HUES64 (cell line): Measurements from ENCODE around the gene UBXN4.

ENCODE experiments used
- H3K27ac ChIP-seq: 2 replicates; pipeline ENCODE4 v1.7.0; 2013; ENCODE audit warnings: low read depth, low read length, inconsistent platforms
- H3K27me3 ChIP-seq: 2 replicates; pipeline ENCODE4 v1.6.1; 2013; ENCODE audit warnings: mild to moderate bottlenecking, low read length; ENCODE audit not compliant: insufficient read depth
- H3K36me3 ChIP-seq: 2 replicates; pipeline ENCODE4 v1.6.1; 2013; ENCODE audit warnings: mild to moderate bottlenecking, low read length; ENCODE audit not compliant: insufficient read depth
- H3K4me1 ChIP-seq: 2 replicates; pipeline ENCODE4 v1.6.1; 2013; ENCODE audit warnings: mild to moderate bottlenecking, low read length, moderate library complexity; ENCODE audit not compliant: insufficient read depth
- H3K4me3 ChIP-seq: 2 replicates; pipeline ENCODE4 v1.5.1; 2013; ENCODE audit warnings: mild to moderate bottlenecking, low read length, moderate library complexity
- H3K9ac ChIP-seq: 2 replicates; pipeline ENCODE4 v1.6.1; 2013; ENCODE audit warnings: mild to moderate bottlenecking, low read depth, low read length
- H3K9me3 ChIP-seq: 2 replicates; pipeline ENCODE4 v1.6.1; 2013; ENCODE audit warnings: low read depth, low read length; ENCODE audit not compliant: insufficient read depth
- WGBS: fragments of 150-250, 120-280 bp; methylation state at CpG from one replicate; pipeline ENCODE4 v1.1.7; 2013; ENCODE audit warnings: missing lambda C conversion rate; 5-methylcytosine and 5-hydroxymethylcytosine counted together

UBXN4 gene

GRCh38 chr2:135812907-135813511 is 71.4 kb downstream of the UBXN4 start:
- Histone ChIP-seq H3K27ac (no peak overlapping the region), H3K9me3 (no peaks in the 10 kb centered on the region), H3K9ac (no peak overlapping the region), H3K4me1 (no peaks in the 10 kb centered on the region), H3K36me3 (no peaks in the 10 kb centered on the region), H3K27me3 (no peaks in the 10 kb centered on the region), H3K4me3 (no peak overlapping the region)
- WGBS, result 85% methylated on average over 2 of the region's 2 CpGs

DNA sequence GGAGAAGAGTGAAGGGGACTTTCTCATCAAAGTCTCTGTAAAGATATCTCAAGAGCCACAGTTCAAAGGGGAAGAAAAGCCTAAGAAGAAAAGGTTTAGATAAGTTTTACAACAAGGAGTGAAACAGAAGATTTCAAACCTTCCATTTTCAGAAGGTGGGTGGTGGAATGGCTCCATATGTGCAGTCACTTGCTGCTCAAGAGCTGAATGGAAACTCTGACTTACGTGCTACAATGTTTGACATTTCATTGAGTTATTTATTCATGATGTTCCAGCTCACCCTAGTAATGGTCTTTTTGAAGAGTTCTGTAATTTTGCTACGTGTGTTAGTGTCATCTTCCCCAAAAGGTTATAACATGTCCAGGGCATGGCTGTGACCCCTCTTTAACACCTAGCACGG is 73.6 kb downstream of the UBXN4 start:
- Histone ChIP-seq H3K9me3 (no peaks in the 10 kb centered on the region), H3K4me3 (no peak overlapping the region), H3K27ac (no peak overlapping the region), H3K36me3 (no peaks in the 10 kb centered on the region), H3K4me1 (no peaks in the 10 kb centered on the region), H3K9ac (no peak overlapping the region), H3K27me3 (no peaks in the 10 kb centered on the region)
- 90% methylated on average over 2 of the region's 3 CpGs for WGBS

DNA sequence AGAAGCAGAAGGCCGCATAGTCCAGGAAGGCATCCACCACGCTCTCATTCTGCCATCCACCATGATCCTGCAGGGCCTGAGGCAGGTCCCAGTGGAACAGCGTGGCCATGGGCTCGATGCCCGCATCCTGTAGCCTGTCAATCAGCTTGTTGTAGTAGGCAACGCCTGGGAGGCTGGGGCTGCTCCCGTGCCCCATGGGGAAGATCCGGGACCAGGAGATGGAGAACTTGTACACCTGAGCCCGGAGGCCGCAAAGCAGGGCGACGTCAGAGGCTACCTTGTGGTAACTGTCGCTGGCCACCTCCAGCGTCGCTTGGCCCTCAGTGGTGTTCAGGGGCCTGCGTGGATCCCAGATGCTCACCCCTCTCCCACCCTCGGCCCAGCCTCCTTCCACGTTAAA is 75.8 kb downstream of the UBXN4 start:
- Histone ChIP-seq H3K27ac (no peak overlapping the region), H3K27me3 (no peaks in the 10 kb centered on the region), H3K4me1 (no peaks in the 10 kb centered on the region), H3K9me3 (no peaks in the 10 kb centered on the region), H3K4me3 (no peak overlapping the region), H3K9ac (no peak overlapping the region), H3K36me3 (no peaks in the 10 kb centered on the region)
- WGBS, result 89% methylated on average over 18 of the region's 18 CpGs

- H3K4me1 ChIP-seq, result no peaks in the 10 kb centered on the region
- 91% methylated on average over 4 of the region's 4 CpGs for WGBS
- no peak overlapping the region for H3K4me3 ChIP-seq
- H3K9me3 ChIP-seq, result 0 out of 2 replicates have a peak, but pooled peaks cover under 1% of the 10 kb centered on the region
- no peak overlapping the region for H3K9ac ChIP-seq
- no peak overlapping the region for H3K27ac ChIP-seq
- no peaks in the 10 kb centered on the region for H3K36me3 ChIP-seq
- no peaks in the 10 kb centered on the region for H3K27me3 ChIP-seq
Observed at GRCh38 chr2:135817951-135818350, 76.3 kb downstream of the UBXN4 start.

GRCh38 chr2:135818937-135819610 is 77.4 kb downstream of the UBXN4 start:
- no peaks in the 10 kb centered on the region for H3K27me3 ChIP-seq
- no peaks in the 10 kb centered on the region for H3K36me3 ChIP-seq
- no peaks in the 10 kb centered on the region for H3K4me1 ChIP-seq
- no peak overlapping the region for H3K9ac ChIP-seq
- H3K4me3 ChIP-seq, result no peak overlapping the region
- 0 out of 2 replicates have a peak, but pooled peaks cover 2% of the 10 kb centered on the region for H3K9me3 ChIP-seq
- no peak overlapping the region for H3K27ac ChIP-seq
- WGBS, result 84% methylated on average over 8 of the region's 8 CpGs

GRCh38 chr2:135820003-135820618 is 78.5 kb downstream of the UBXN4 start:
- Histone ChIP-seq H3K9ac (no peak overlapping the region), H3K9me3 (0 out of 2 replicates have a peak, but pooled peaks cover 2% of the 10 kb centered on the region), H3K27ac (no peak overlapping the region), H3K36me3 (no peaks in the 10 kb centered on the region), H3K4me1 (no peaks in the 10 kb centered on the region), H3K27me3 (no peaks in the 10 kb centered on the region), H3K4me3 (no peak overlapping the region)
- WGBS, result 77% methylated on average over 9 of the region's 9 CpGs

GRCh38 chr2:135821190-135821589 is 79.5 kb downstream of the UBXN4 start:
- no peak overlapping the region for H3K27ac ChIP-seq
- H3K4me1 ChIP-seq, result no peaks in the 10 kb centered on the region
- H3K4me3 ChIP-seq, result no peak overlapping the region
- H3K36me3 ChIP-seq, result no peaks in the 10 kb centered on the region
- H3K27me3 ChIP-seq, result no peaks in the 10 kb centered on the region
- 0 out of 2 replicates have a peak, but pooled peaks cover 2% of the 10 kb centered on the region for H3K9me3 ChIP-seq
- H3K9ac ChIP-seq, result no peak overlapping the region
- WGBS, result 90% methylated on average over 2 of the region's 2 CpGs

GRCh38 chr2:135822855-135823254 is 81.2 kb downstream of the UBXN4 start:
- H3K27me3 ChIP-seq, result no peaks in the 10 kb centered on the region
- no peak overlapping the region for H3K4me3 ChIP-seq
- 96% methylated on average over 1 of the region's 1 CpG for WGBS
- 0 out of 2 replicates have a peak, but pooled peaks cover 2% of the 10 kb centered on the region for H3K9me3 ChIP-seq
- H3K36me3 ChIP-seq, result no peaks in the 10 kb centered on the region
- H3K4me1 ChIP-seq, result no peaks in the 10 kb centered on the region
- no peak overlapping the region for H3K27ac ChIP-seq
- H3K9ac ChIP-seq, result no peak overlapping the region

DNA sequence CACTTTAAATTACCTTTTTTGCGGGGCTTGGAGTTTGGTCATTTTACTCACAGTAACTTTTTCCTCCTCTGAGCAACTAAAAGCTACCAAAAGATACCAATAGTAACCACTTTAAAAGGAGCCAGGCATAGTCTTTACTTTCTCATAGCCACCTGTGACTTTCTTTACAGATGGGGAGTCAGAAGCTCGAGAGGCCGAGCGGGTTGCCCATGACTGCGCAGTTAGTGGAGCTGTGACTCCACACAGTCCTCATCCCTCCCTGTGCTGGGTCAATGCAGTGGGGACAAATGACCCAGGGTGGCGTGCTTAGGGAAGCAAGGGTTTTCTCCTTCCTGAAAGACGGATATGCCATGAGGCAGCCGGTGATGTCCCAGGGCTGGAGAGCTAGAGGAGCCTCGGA is 83.5 kb downstream of the UBXN4 start:
- Histone ChIP-seq H3K9me3 (0 out of 2 replicates have a peak, but pooled peaks cover 2% of the 10 kb centered on the region), H3K27me3 (no peaks in the 10 kb centered on the region), H3K36me3 (no peaks in the 10 kb centered on the region), H3K4me1 (no peaks in the 10 kb centered on the region), H3K9ac (no peak overlapping the region), H3K4me3 (no peak overlapping the region), H3K27ac (no peak overlapping the region)
- WGBS, result 93% methylated on average over 9 of the region's 9 CpGs

DNA sequence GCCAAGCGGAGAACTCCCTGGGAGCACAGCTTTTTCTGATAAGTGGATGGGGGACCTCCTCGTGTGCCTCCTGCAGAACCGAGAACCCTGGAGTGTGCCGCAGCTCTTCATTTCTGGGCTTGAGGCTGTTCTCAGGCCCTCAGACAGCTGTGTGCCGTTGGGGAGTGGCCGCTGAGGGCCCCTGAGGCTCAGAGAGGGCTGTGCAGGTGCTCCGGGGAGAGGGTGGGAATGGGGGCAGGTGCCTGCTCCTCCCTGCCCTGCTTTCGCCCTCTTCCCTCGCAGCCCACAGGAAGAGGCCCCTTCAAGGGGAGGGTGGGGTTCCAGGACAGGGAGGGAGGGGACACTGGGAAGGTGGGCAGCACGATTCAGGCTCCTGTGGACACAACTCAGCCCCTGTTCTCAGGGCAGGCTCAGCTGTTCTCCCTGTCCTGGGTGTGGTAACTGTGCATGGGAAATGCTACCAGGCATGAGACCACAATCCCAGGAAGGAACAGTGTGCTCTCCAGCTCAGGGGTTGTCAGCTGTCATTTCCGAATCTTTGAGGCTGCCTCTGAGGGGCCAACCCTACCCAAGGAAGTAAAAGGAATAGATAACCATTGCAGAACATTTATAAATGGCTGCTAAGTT is 84.0 kb downstream of the UBXN4 start:
- Histone ChIP-seq H3K36me3 (no peaks in the 10 kb centered on the region), H3K27ac (no peak overlapping the region), H3K27me3 (no peaks in the 10 kb centered on the region), H3K4me3 (no peak overlapping the region), H3K4me1 (no peaks in the 10 kb centered on the region), H3K9me3 (0 out of 2 replicates have a peak, but pooled peaks cover 2% of the 10 kb centered on the region), H3K9ac (no peak overlapping the region)
- 82% methylated on average over 11 of the region's 11 CpGs for WGBS

GRCh38 chr2:135826544-135826943 is 84.9 kb downstream of the UBXN4 start:
- H3K27me3 ChIP-seq, result no peaks in the 10 kb centered on the region

More at GRCh38 chr2:135826544-135826943, 84.9 kb downstream of the UBXN4 start:
- Histone ChIP-seq H3K4me1 (no peaks in the 10 kb centered on the region), H3K9ac (no peak overlapping the region), H3K4me3 (no peak overlapping the region), H3K9me3 (0 out of 2 replicates have a peak, but pooled peaks cover 2% of the 10 kb centered on the region), H3K36me3 (no peaks in the 10 kb centered on the region), H3K27ac (no peak overlapping the region)
- WGBS, result 96% methylated on average over 6 of the region's 6 CpGs
